Fibroblast of mammary gland (primary cell): ENCODE data around the gene TRIM59.

Experiments
- DNase-seq: peaks from one replicate; pipeline ENCODE4 v3.0.0-alpha.2; 2010; ENCODE audit warnings: low read depth
- H3K4me3 ChIP-seq: 2 replicates; pipeline ENCODE4 v1.5.1; 2011; ENCODE audit warnings: low read depth, mild to moderate bottlenecking, low read length, moderate library complexity; ENCODE audit not compliant: control insufficient read depth
- TF ChIP-seq, protein P1 (sequence below): conservative IDR thresholded peaks from 2 replicates; pipeline ENCODE4 v1.5.1; 2011; ENCODE audit warnings: low read depth, low read length, inconsistent platforms; ENCODE audit not compliant: control insufficient read depth, insufficient read depth

Gene TRIM59

DNA sequence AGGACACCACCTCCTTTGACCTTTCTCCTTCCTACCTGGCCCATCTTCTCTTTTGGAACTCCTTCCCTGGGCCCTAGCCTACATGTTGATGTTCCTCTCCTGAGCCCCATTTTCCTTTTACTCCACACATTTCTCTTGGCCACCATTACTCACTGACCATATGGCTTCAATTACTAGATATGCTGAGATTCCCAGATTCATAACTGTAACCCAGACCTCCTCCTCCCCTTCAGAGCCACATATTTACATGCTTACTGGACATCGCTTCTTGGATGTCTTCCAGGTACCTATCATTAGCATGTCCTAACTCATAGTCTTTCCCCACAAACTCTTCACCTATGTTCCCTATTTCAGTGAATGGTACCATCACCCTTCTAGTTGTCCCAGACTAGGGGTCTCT is 24.4 kb upstream of the TRIM59 start:
- TF ChIP-seq, protein P1, sequence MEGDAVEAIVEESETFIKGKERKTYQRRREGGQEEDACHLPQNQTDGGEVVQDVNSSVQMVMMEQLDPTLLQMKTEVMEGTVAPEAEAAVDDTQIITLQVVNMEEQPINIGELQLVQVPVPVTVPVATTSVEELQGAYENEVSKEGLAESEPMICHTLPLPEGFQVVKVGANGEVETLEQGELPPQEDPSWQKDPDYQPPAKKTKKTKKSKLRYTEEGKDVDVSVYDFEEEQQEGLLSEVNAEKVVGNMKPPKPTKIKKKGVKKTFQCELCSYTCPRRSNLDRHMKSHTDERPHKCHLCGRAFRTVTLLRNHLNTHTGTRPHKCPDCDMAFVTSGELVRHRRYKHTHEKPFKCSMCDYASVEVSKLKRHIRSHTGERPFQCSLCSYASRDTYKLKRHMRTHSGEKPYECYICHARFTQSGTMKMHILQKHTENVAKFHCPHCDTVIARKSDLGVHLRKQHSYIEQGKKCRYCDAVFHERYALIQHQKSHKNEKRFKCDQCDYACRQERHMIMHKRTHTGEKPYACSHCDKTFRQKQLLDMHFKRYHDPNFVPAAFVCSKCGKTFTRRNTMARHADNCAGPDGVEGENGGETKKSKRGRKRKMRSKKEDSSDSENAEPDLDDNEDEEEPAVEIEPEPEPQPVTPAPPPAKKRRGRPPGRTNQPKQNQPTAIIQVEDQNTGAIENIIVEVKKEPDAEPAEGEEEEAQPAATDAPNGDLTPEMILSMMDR, result no peak
- no peak overlapping the region for H3K4me3 ChIP-seq
- DNase-seq, result peak; percentile 99

DNA sequence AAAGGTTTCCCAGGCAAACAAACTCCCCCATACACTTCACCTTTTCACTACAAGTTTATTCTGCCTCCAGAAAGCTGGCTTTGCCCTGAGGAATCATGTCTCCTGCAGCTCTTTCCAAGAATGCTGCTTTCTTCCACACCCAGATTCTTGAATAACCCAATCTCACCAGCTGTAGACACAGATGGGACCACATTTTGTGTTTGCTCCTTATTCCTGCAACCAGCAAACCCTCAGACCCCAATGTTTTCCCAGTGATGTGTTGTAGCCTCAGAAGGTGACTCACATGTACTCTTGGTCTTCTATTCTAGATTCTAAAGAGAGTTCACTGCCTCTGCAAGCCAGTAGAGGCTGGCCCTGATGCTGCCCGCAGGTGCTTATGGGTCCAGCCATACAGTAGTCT is 23.6 kb upstream of the TRIM59 start:
- TF ChIP-seq, protein P1, result no peak
- H3K4me3 ChIP-seq, result no peak overlapping the region
- DNase-seq, result peak; percentile 95

DNA sequence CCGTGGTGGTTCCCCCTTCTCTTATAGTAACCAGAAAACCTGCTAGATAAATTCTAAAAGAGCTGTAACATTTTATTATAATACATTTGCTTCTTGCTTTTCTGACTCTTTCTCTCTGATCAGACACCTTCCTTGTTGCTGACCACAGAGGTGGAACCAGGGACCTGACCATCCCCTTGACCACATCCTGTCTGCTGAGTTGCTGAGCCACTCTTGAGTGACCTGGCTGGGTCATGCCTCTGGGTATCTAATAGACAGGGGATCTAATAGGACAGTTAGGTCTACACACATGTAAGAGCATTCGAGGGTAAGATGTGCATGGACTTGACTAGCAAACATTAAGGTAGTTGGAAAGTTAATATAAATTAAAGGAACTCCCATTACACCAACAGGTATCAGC is 22.8 kb upstream of the TRIM59 start:
- TF ChIP-seq, protein P1, result no peak
- DNase-seq, result no peak

DNA sequence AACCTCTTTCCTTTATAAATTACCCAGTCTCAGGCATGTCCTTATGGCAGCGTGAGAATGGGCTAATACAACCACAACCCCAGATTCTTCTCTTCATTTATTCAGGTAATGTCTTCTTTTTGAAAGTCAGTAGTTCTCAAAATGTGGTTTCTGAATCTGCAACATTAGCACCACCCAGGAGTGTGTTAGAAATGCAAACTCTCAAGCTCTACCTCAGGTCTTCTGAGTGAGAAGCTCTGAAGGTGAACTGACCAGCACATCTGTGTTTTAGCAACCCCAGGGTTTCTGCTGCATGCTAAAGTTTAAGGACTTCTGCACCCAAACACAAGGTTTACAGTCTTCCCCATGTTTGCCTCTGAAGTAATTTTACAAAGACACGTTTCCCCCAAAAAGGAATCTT is 22.3 kb upstream of the TRIM59 start:
- DNase-seq, result no peak
- TF ChIP-seq, protein P1, result no peak
- no peak overlapping the region for H3K4me3 ChIP-seq

More for the DNA sequence above, 22.8 kb upstream of the TRIM59 start:
- no peak overlapping the region for H3K4me3 ChIP-seq

DNA sequence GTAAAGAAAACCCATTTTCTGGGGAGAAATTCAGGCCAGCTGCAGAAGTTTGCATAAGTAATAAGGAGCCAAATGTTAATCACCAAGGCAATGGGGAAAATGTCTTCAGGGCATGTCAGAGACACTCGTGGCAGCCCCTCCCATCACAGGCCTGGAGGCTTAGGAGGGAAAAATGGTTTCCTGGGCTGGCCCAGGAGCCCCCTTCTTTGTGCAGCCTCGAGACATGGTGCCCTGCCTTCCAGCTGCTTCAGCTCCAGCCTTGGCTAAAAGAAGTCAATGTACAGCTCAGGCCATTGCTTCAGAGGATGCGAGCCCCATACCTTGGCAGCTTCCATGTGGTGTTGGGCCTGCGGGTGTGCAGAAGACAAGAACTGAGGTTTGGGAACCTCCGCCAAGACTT is 20.6 kb upstream of the TRIM59 start:
- DNase-seq, result no peak
- H3K4me3 ChIP-seq, result no peak overlapping the region
- TF ChIP-seq, protein P1, result no peak

DNA sequence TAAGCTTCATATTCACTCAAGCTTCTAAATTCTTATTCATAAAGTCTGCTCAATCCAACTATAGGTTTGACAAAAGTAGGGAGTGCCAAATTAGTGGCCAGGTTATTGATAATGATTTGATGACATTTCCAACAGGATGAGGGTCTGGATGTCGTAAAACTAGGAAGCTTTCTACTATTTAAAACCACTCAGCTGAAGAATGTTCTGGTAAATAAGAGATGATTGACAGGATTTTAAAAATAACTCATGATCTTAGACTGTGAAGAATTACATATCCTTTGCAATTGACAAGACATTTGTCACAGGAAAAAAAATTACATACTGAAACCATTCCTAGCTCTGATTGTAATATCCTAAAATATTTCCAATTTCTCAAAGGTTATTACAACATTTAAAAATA is 15.4 kb upstream of the TRIM59 start:
- no peak for DNase-seq
- H3K4me3 ChIP-seq, result no peak overlapping the region
- TF ChIP-seq, protein P1, result no peak

DNA sequence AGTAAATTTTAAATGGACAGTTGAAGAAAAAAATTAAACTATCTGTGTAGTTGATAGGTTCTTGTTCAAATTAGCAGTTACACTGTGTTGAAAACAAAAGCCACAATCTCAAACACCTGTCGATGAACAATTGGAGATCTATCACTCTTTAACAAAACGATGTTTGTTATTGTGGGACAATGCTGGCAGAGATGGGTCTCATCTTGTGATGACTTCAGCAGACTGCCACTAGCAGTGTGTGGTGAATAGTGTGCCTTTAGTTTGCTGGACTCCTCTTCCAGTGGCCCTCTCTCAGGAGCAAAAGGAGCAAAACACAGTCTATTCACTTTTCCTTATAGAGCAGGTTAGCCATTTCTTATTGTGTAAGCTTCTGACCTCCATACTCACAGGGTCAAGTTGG is 14.7 kb upstream of the TRIM59 start:
- TF ChIP-seq, protein P1, result no peak

More for the DNA sequence above, 14.7 kb upstream of the TRIM59 start:
- DNase-seq, result no peak
- no peak overlapping the region for H3K4me3 ChIP-seq
